K562 (cell line): ENCODE data around the gene PATE2. TPM values are rescaled to one million over a fixed set of nuclear protein-coding genes. Genes with fewer than 3 reads are reported as not detected.

Experiments
- ATAC-seq: fragments of 200-7000 bp; cut with Tn5 transposase; 3 replicates; pipeline ENCODE4 v1.9.1; 2020; ENCODE audit warnings: moderate library complexity
- BruUV-seq: library from RNA; stranded (reverse); fragments of 400-500 nt; replicated peaks from 2 replicates; lab custom pipeline; 2021; lab: Mats Ljungman, UMichigan
- CTCF ChIA-PET: fragments of 300-600 bp; formaldehyde crosslinking; extraction: SDS; loops from one replicate; lab custom pipeline; 2021; ENCODE audit warnings: low intra/inter-chr PET ratio; lab: Yijun Ruan, JAX
- POLR2A ChIA-PET: fragments of 300-600, 350-650 bp; sonication (Branson Sonifier 250); formaldehyde crosslinking; extraction: SDS; loops from one replicate; lab custom pipeline; 2021; ENCODE audit warnings: antibody characterized with exemption, inconsistent platforms; lab: Yijun Ruan, JAX
- DNase-seq, 4 experiments: peaks; one replicate each; pipeline versions ENCODE4 v3.0.0 to v3.0.0-alpha.2; 2011 to 2018; ENCODE audit warnings: low spot score in 3 of 4, mixed read lengths in 3 of 4; ENCODE audit errors: extremely low read depth in 1 of 4
- FAIRE-seq: peaks from 2 replicates; lab custom pipeline; 2011; peaks lifted over from hg19 to GRCh38; lab: Jason Lieb, UNC
- H2AFZ ChIP-seq: 2 replicates; pipeline ENCODE4 v1.6.0; 2011; ENCODE audit warnings: low read depth, low read length, control low read depth, inconsistent platforms
- H3K27ac ChIP-seq: fragments of 200-600 bp; 3 replicates; pipeline ENCODE4 v1.8.0; 2011; ENCODE audit warnings: low read depth, mild to moderate bottlenecking, control low read depth, inconsistent platforms, low read length, moderate library complexity, mixed read lengths; ENCODE audit errors: extremely low read depth
- H3K27me3 ChIP-seq, 2 experiments: fragments of 300-600 bp in 1 of 2; 2 replicates in 1 of 2; 3 replicates in 1 of 2; pipeline versions ENCODE4 v1.6.0 to v1.8.0; 2011; ENCODE audit warnings: inconsistent platforms in 2 of 2, low read length in 2 of 2, mild to moderate bottlenecking in 1 of 2, mixed read lengths in 1 of 2, moderate library complexity in 1 of 2; ENCODE audit not compliant: control insufficient read depth in 2 of 2, insufficient read depth in 2 of 2
- H3K36me3 ChIP-seq: fragments of 300-600 bp; 3 replicates; pipeline ENCODE4 v1.8.0; 2011; ENCODE audit warnings: mild to moderate bottlenecking, low read length, inconsistent platforms; ENCODE audit not compliant: control insufficient read depth, insufficient read depth
- H3K4me1 ChIP-seq, 2 experiments: fragments of 200-600 bp in 1 of 2; replicated peaks in 1 of 2; 2 replicates in 1 of 2; 3 replicates in 1 of 2; pipeline versions ENCODE4 v1.5.1 to v1.8.0; 2011; ENCODE audit warnings: inconsistent platforms in 2 of 2, low read length in 2 of 2, mild to moderate bottlenecking in 1 of 2, mixed read lengths in 1 of 2, moderate library complexity in 1 of 2; ENCODE audit not compliant: control insufficient read depth in 2 of 2, insufficient read depth in 2 of 2
- H3K4me2 ChIP-seq: 2 replicates; pipeline ENCODE4 v1.6.1; 2011; ENCODE audit warnings: low read length, control low read depth, inconsistent platforms, mixed read lengths; ENCODE audit not compliant: insufficient read depth
- H3K4me3 ChIP-seq: fragments of 200-600 bp; sonication (generic), shearing (Covaris generic); 2 replicates; pipeline ENCODE4 v1.5.1; 2016; ENCODE audit warnings: control low read depth, inconsistent platforms
- H3K79me2 ChIP-seq: fragments of 200-600 bp; 3 replicates; pipeline ENCODE4 v1.8.0; 2011; ENCODE audit warnings: low read length, inconsistent platforms; ENCODE audit not compliant: control insufficient read depth, insufficient read depth
- H3K9ac ChIP-seq, 2 experiments: 2 replicates each; pipeline versions ENCODE4 v1.6.0 to v1.6.1; 2011; ENCODE audit warnings: low read depth in 2 of 2, low read length in 2 of 2, control low read depth in 1 of 2, inconsistent platforms in 1 of 2, mild to moderate bottlenecking in 1 of 2, mixed read lengths in 1 of 2; ENCODE audit not compliant: insufficient read depth in 1 of 2
- H3K9me1 ChIP-seq: one replicate; pipeline ENCODE4 v1.6.0; 2011; ENCODE audit warnings: inconsistent platforms, mild to moderate bottlenecking, low read length, moderate library complexity; ENCODE audit not compliant: control insufficient read depth, insufficient read depth
- H3K9me3 ChIP-seq: replicated peaks from 2 replicates; pipeline ENCODE4 v1.5.1; 2011; ENCODE audit warnings: low read depth, low read length, inconsistent platforms; ENCODE audit not compliant: control insufficient read depth, insufficient read depth
- H4K20me1 ChIP-seq: replicated peaks from 2 replicates; pipeline ENCODE4 v1.6.1; 2011; ENCODE audit warnings: low read length, inconsistent platforms, mixed read lengths; ENCODE audit not compliant: control insufficient read depth, insufficient read depth
- CBX2 ChIP-seq: fragments of 200-600 bp; sonication (generic); IDR thresholded peaks from one replicate; pipeline ENCODE4 v1.6.1; 2012; ENCODE audit warnings: mild to moderate bottlenecking, low read length, inconsistent platforms; ENCODE audit not compliant: insufficient read depth, poor library complexity, severe bottlenecking
- CCAR2 ChIP-seq: fragments of 200-400 bp; formaldehyde crosslinking; IDR thresholded peaks from 2 replicates; pipeline ENCODE4 v1.6.1; 2017; ENCODE audit warnings: mild to moderate bottlenecking, low read depth, low read length
- FOXM1 ChIP-seq, 2 experiments: fragments of 450-650 bp in 1 of 2; sonication (generic) in 1 of 2; formaldehyde crosslinking in 1 of 2; IDR thresholded peaks; 2 replicates each; pipeline versions ENCODE4 v1.6.1 to v1.9.0; 2017 to 2022; ENCODE audit warnings: low read depth in 2 of 2, mild to moderate bottlenecking in 2 of 2, missing genetic modification reagents in 1 of 2, moderate library complexity in 1 of 2
- IFI16 ChIP-seq: fragments of 250-450 bp; sonication (Bioruptor Pico); IDR thresholded peaks from 2 replicates; pipeline ENCODE4 v2.1.2; 2022; ENCODE audit warnings: mild to moderate bottlenecking, inconsistent platforms
- MYBL2 ChIP-seq, 2 experiments: fragments of 450-650 bp in 1 of 2; sonication (generic) in 1 of 2; formaldehyde crosslinking in 1 of 2; IDR thresholded peaks; 2 replicates each; pipeline versions ENCODE4 v1.6.1 to v1.8.1; 2017 to 2022; ENCODE audit warnings: borderline replicate concordance in 1 of 2, inconsistent platforms in 1 of 2, low read depth in 1 of 2, mild to moderate bottlenecking in 1 of 2, missing genetic modification reagents in 1 of 2, moderate library complexity in 1 of 2
- NBN ChIP-seq: fragments of 450-650 bp; IDR thresholded peaks from 2 replicates; pipeline ENCODE4 v1.6.1; 2016; ENCODE audit warnings: low read depth, mild to moderate bottlenecking
- NELFE ChIP-seq: IDR thresholded peaks from 2 replicates; pipeline ENCODE4 v1.6.1; 2011; ENCODE audit warnings: mild to moderate bottlenecking; ENCODE audit not compliant: insufficient read depth, insufficient read length
- RBM15 ChIP-seq: fragments of 200-400 bp; formaldehyde crosslinking; IDR thresholded peaks from 2 replicates; pipeline ENCODE4 v1.6.1; 2018; ENCODE audit warnings: mild to moderate bottlenecking, low read length, moderate library complexity; ENCODE audit not compliant: insufficient read depth
- SRF ChIP-seq, 2 experiments: fragments of 250-450, 450-650 bp in 1 of 2; sonication (Bioruptor Pico) in 1 of 2; sonication (generic) in 1 of 2; formaldehyde crosslinking; IDR thresholded peaks; 2 replicates each; pipeline versions ENCODE4 v1.5.0 to v1.5.1; 2020 to 2022; ENCODE audit warnings: mild to moderate bottlenecking in 1 of 2, missing genetic modification reagents in 1 of 2
- ZNF224 ChIP-seq: sonication (generic); formaldehyde crosslinking; IDR thresholded peaks from 2 replicates; pipeline ENCODE4 v1.8.0; 2022; ENCODE audit warnings: mild to moderate bottlenecking, missing genetic modification reagents
- ZNF263 ChIP-seq: sonication (generic); formaldehyde crosslinking; IDR thresholded peaks from 2 replicates; pipeline ENCODE4 v1.8.0; 2022; ENCODE audit warnings: mild to moderate bottlenecking, missing genetic modification reagents, borderline replicate concordance
- ZNF766 ChIP-seq: fragments of 200-800 bp; sonication (Bioruptor generic); conservative IDR thresholded peaks from 2 replicates; pipeline ENCODE4 v1.6.1; 2016; ENCODE audit warnings: missing genetic modification characterization, missing compliant biosample characterization
- WGBS: fragments of 100-300 bp; shearing (Covaris generic); methylation state at CpG from one replicate; pipeline ENCODE4 v1.1.6; 2016; ENCODE audit warnings: low coverage, mixed read lengths; ENCODE audit not compliant: insufficient coverage; ENCODE audit errors: missing lambda C conversion rate; 5-methylcytosine and 5-hydroxymethylcytosine counted together
- in situ Hi-C: fragments of 300-500 bp; cut with MboI; formaldehyde crosslinking; loops from 4 replicates; pipeline ENCODE4 v1.15.0; 2018; ENCODE audit warnings: inconsistent platforms, mixed read lengths
- intact Hi-C: fragments of 100-400 bp; cut with micrococcal nuclease; formaldehyde crosslinking; loops from 2 replicates; pipeline ENCODE4 v1.14.2; 2022
- polyA plus RNA-seq, 8 experiments: library from polyadenylated mRNA; depleted of rRNA in 4 of 8; stranded (reverse) in 5 of 8; unstranded in 3 of 8; fragments of >200 nt; fragmentation: Nextera tagmentation in 2 of 8; fragmentation: Illumina TruSeq in 1 of 8; extraction: Ambion mirVana in 2 of 8; extraction: Trizol in 1 of 8; gene quantifications; 2 replicates each; pipeline versions ENCODE4 v1.2.1 to v1.2.3, GENCODE V29; 2011 to 2014; ENCODE audit warnings: inconsistent platforms in 1 of 8, missing spikeins in 1 of 8
- total RNA-seq, 7 experiments: library from RNA; depleted of rRNA in 6 of 7; stranded (reverse); fragments of >200 nt in 6 of 7; fragmentation: Illumina TruSeq in 2 of 7; extraction: Trizol in 2 of 7; gene quantifications; 2 replicates each; pipeline versions ENCODE4 v1.2.1 to v1.2.3, GENCODE V29; 2011 to 2021; ENCODE audit warnings: low replicate concordance in 1 of 7
- TF ChIP-seq, protein P1 (sequence below): conservative IDR thresholded peaks from 2 replicates; pipeline ENCODE4 v1.6.1; 2011; ENCODE audit warnings: low read depth, mild to moderate bottlenecking, low read length; ENCODE audit not compliant: control insufficient read depth

The PATE2 gene
- total and polyA plus RNA-seq, 9 of the 15 experiments (the other 6 are each of a cell fraction or from before 2014, with no cell fraction given): not detected

DNA sequence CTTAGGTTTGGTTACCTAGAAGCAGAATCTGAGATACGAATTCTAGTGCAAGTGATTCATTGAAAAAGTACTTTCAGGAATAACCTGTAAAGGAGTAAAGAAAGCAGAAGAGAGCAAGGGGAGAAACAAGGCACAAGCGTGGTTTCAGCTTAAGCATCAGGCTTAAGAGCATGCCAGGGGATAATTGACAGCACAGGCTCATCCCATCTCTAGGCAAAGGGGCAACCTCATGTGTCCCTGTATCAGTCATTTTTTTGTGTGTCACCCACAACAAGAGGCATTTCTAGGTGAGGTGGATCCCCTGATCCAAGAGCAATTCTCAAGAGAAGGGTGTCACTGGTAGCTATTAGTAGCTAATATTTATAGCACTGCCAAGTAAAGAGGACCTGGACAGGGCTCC lies 8.0 kb downstream of the PATE2 start:
- H3K27me3 ChIP-seq: peaks cover 18 to 20% of the 10 kb centered on the region in 2 experiments
- no TSS peak for BruUV-seq
- TF ChIP-seq CBX2: no peak
- TF ChIP-seq IFI16 (CRISPR knock-in tag): no peak
- TF ChIP-seq ZNF224: no peak
- TF ChIP-seq NBN: no peak
- TF ChIP-seq SRF (CRISPR knock-in tag; IDR thresholded peaks at IDR 0.05): no peak
- no peak for TF ChIP-seq CCAR2
- TF ChIP-seq, protein P1, sequence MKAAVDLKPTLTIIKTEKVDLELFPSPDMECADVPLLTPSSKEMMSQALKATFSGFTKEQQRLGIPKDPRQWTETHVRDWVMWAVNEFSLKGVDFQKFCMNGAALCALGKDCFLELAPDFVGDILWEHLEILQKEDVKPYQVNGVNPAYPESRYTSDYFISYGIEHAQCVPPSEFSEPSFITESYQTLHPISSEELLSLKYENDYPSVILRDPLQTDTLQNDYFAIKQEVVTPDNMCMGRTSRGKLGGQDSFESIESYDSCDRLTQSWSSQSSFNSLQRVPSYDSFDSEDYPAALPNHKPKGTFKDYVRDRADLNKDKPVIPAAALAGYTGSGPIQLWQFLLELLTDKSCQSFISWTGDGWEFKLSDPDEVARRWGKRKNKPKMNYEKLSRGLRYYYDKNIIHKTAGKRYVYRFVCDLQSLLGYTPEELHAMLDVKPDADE: no peak
- no peak for TF ChIP-seq ZNF263
- no peak for TF ChIP-seq RBM15
- no peak for TF ChIP-seq FOXM1 (IDR thresholded peaks at IDR 0.05; ENCODE audit: low read depth)
- TF ChIP-seq FOXM1 (CRISPR knock-in tag; IDR thresholded peaks at IDR 0.05; ENCODE audit: low read depth): no peak
- no peak for TF ChIP-seq NELFE
- TF ChIP-seq MYBL2 (IDR thresholded peaks at IDR 0.05; ENCODE audit: low read depth): no peak
- no peak for TF ChIP-seq MYBL2 (CRISPR knock-in tag; IDR thresholded peaks at IDR 0.05; ENCODE audit: borderline replicate concordance)
- no peak for TF ChIP-seq ZNF766 (CRISPR knock-in tag)
- no peaks in the 10 kb centered on the region for H3K36me3 ChIP-seq
- no peak for ATAC-seq
- POLR2A ChIA-PET: no interaction called here
- no peak overlapping the region for H3K4me2 ChIP-seq
- H3K79me2 ChIP-seq: no peaks in the 10 kb centered on the region
- no peak for DNase-seq
- H3K9ac ChIP-seq: no peak overlapping the region
- H4K20me1 ChIP-seq: no peaks in the 10 kb centered on the region
- no peak overlapping the region for H3K4me3 ChIP-seq
- CTCF ChIA-PET: no interaction called here
- intact Hi-C loops: loop anchor here (5.0 kb wide), 1 partner anchor 102 kb away; no protein-coding TSS in a partner anchor
- no peaks in the 10 kb centered on the region for H3K4me1 ChIP-seq
- no peak overlapping the region for H3K27ac ChIP-seq
- WGBS: 0% methylated on average over 2 of the region's 2 CpGs
- H2AFZ ChIP-seq: no peak overlapping the region
- in situ Hi-C loops: no loop called here
- no peaks in the 10 kb centered on the region for H3K9me3 ChIP-seq
- no peak for FAIRE-seq
- no peaks in the 10 kb centered on the region for H3K9me1 ChIP-seq
